ENCODE data around the gene KRTAP1-1. TPM values are rescaled to one million over a fixed set of nuclear protein-coding genes. Genes with fewer than 3 reads are reported as not detected.
"Not testable (repeated sequence)": the region's sequence is repeated elsewhere in the genome, so short reads cannot be mapped to it uniquely, and the experiment has no call there.

KRTAP1-1 gene
- total RNA-seq, 2 donors from 2014 or later = not detected

DNA sequence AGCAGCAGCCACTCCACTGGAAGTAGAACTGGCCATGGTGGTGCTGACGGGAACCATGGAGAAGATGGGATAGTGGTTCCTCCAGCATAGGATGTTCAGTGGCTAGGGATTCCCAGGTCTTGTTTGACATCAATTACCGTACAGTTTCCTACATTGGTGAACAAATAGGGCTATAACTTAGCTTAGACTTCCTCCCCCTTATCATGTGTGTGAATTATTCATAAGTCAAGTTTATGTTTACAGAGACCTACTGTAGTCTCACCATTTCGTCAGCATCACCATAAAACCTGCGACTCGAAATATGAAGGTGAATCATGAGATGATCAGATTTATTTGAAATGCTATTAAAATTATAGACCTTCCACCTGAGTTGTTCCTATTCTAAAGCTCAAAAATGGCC, 17.5 kb upstream of the KRTAP1-1 start:
- no peak overlapping the region for H3K4me3 ChIP-seq
- H3K27me3 ChIP-seq (replicated peaks; ENCODE audit: insufficient read depth) = no peaks in the 10 kb centered on the region
- TF ChIP-seq, protein P1, sequence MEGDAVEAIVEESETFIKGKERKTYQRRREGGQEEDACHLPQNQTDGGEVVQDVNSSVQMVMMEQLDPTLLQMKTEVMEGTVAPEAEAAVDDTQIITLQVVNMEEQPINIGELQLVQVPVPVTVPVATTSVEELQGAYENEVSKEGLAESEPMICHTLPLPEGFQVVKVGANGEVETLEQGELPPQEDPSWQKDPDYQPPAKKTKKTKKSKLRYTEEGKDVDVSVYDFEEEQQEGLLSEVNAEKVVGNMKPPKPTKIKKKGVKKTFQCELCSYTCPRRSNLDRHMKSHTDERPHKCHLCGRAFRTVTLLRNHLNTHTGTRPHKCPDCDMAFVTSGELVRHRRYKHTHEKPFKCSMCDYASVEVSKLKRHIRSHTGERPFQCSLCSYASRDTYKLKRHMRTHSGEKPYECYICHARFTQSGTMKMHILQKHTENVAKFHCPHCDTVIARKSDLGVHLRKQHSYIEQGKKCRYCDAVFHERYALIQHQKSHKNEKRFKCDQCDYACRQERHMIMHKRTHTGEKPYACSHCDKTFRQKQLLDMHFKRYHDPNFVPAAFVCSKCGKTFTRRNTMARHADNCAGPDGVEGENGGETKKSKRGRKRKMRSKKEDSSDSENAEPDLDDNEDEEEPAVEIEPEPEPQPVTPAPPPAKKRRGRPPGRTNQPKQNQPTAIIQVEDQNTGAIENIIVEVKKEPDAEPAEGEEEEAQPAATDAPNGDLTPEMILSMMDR (IDR thresholded peaks at IDR 0.05) = no peak
- no peaks in the 10 kb centered on the region for H3K36me3 ChIP-seq
- H3K4me1 ChIP-seq (ENCODE audit: control insufficient read depth in 1 of 2, low read depth in 2 of 2) = peaks cover 23 to 33% of the 10 kb centered on the region in 2 donors
- no peak overlapping the region for H3K27ac ChIP-seq
- ATAC-seq (ENCODE audit: insufficient number of reproducible peaks, low FRiP score, low read depth) (no peak), DNase-seq (ENCODE audit: low spot score) (no peak)
- no peaks in the 10 kb centered on the region for H3K9me3 ChIP-seq

DNA sequence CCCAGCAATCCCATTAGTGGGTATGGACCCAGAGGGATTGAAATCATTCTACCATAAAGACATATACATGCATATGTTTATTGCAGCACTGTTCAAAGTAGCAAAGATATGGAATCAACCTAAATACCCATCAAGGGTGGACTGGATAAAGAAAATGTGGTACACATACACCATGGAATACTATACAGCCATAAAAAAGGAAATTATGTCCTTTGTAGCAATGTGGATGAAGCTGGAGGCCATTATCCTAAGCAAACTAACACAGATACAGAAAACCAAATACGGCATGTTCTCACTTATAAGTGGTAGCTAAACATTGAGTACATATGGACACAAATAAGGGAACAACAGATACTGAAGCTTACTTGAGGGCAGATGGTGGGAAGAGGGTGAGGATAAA, 16.3 kb upstream of the KRTAP1-1 start:
- Histone ChIP-seq H3K27me3 (replicated peaks; ENCODE audit: insufficient read depth) (no peaks in the 10 kb centered on the region), H3K36me3 (no peaks in the 10 kb centered on the region), H3K4me3 (no peak overlapping the region), H3K4me1 (ENCODE audit: control insufficient read depth in 1 of 2, low read depth in 2 of 2) (peaks cover 17 to 27% of the 10 kb centered on the region in 2 donors), H3K9me3 (no peaks in the 10 kb centered on the region), H3K27ac (no peak overlapping the region)
- TF ChIP-seq, protein P1 (IDR thresholded peaks at IDR 0.05) = no peak
- no peak for ATAC-seq (ENCODE audit: insufficient number of reproducible peaks, low FRiP score, low read depth)
- DNase-seq (ENCODE audit: low spot score) = no peak

DNA sequence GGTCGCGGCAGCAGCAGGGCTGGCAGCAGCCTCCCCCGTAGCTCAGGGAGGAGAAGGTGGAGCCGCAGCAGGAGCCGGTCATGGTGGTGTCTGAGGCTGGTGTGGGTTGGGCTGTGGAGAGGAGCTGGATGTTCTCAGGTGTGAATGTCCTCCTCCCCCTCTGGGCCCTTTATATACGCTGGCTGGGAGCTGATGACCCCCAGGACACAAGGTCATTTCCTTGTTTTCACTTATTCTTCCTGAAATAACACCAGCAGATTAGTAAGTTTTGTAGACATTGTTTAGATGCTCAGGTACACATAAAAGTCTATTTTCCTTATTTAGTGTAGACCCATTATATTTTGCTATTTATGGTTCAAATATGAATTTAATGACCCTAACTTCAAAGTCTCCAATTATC, 13.9 kb upstream of the KRTAP1-1 start, which contains the start of gene KRTAP2-2:
KRTAP2-2 (minus strand) TSS at position 101 of the 400 bp plus-strand sequence; CDS start at position 82, 19 bp downstream.
- not testable (repeated sequence) for DNase-seq (ENCODE audit: low spot score); ATAC-seq (ENCODE audit: insufficient number of reproducible peaks, low FRiP score, low read depth)

DNA sequence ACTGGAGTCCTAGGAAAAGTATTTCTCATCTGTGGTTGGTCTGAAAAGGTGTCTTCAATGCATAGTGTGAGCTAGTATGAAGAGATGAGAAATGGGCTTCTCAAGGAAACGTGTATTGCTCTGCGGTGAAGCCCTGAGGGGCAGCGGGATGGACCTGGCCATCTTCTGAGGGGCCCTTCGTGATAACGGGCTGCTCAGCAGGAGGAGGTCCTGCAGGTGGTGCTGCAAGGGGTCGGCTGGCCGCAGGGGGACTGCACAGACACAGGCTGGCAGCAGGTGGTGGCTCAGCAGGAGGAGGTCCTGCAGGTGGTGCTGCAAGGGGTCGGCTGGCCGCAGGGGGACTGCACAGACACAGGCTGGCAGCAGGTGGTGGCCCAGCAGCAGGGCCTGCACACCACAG, 13.3 kb upstream of the KRTAP1-1 start:
- not testable (repeated sequence) for H3K4me3 ChIP-seq; DNase-seq (ENCODE audit: low spot score); H3K27me3 ChIP-seq (replicated peaks; ENCODE audit: insufficient read depth); H3K27ac ChIP-seq; H3K9me3 ChIP-seq; ATAC-seq (ENCODE audit: insufficient number of reproducible peaks, low FRiP score, low read depth); H3K4me1 ChIP-seq (ENCODE audit: control insufficient read depth in 1 of 2, low read depth in 2 of 2); H3K36me3 ChIP-seq

More for the DNA sequence above, 13.9 kb upstream of the KRTAP1-1 start, which contains the start of gene KRTAP2-2:
- not testable (repeated sequence) for H3K9me3 ChIP-seq; H3K4me1 ChIP-seq (ENCODE audit: control insufficient read depth in 1 of 2, low read depth in 2 of 2); H3K27ac ChIP-seq; H3K27me3 ChIP-seq (replicated peaks; ENCODE audit: insufficient read depth); H3K36me3 ChIP-seq; H3K4me3 ChIP-seq

DNA sequence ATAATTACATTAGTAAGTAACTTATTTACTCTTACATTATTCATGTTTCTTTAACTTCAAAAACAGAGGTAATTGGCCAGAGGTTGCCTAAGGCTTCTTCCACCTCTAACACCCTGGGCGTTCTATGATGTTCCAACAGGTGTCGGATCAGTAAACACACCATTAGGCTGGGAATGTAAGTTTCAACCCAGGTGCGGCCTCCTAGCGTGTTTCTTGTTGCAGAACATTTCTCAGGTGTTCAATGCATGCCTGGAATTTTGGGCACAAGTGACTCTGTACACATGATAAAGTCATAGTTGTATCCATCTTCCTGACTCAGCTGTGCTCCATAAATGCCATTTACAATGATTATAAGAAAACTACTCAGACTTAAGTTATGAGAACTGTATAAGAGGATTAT, 12.8 kb upstream of the KRTAP1-1 start:
- Histone ChIP-seq H3K9me3 (no peaks in the 10 kb centered on the region), H3K36me3 (no peaks in the 10 kb centered on the region), H3K4me1 (ENCODE audit: control insufficient read depth in 1 of 2, low read depth in 2 of 2) (no peaks in the 10 kb centered on the region), H3K4me3 (no peak overlapping the region), H3K27me3 (replicated peaks; ENCODE audit: insufficient read depth) (no peaks in the 10 kb centered on the region), H3K27ac (no peak overlapping the region)
- ATAC-seq (ENCODE audit: insufficient number of reproducible peaks, low FRiP score, low read depth) (no peak), DNase-seq (ENCODE audit: low spot score) (no peak)
- TF ChIP-seq, protein P1 (IDR thresholded peaks at IDR 0.05) = no peak

DNA sequence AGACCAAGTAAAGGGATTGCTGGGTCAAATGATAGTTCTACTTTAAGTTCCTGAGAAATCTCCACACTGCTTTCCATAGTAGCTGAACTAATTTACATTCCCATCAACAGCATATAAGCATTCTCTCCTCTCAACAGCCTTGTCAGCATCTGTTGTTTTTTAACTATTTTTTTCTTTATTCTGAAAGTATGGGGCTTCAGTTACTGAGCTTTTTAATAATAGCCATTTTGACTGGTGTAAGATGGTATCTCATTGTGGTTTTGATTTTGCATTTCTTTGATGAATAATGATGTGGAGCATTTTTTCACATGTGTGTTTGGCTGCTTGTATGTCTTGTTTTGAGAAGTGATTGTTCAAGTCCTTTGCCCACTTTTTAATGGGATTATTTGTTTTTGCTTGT, 11.3 kb upstream of the KRTAP1-1 start:
- Histone ChIP-seq H3K27me3 (replicated peaks; ENCODE audit: insufficient read depth) (no peaks in the 10 kb centered on the region), H3K4me3 (no peak overlapping the region), H3K36me3 (no peaks in the 10 kb centered on the region), H3K27ac (no peak overlapping the region), H3K9me3 (no peaks in the 10 kb centered on the region), H3K4me1 (ENCODE audit: control insufficient read depth in 1 of 2, low read depth in 2 of 2) (no peaks in the 10 kb centered on the region)
- TF ChIP-seq, protein P1 (IDR thresholded peaks at IDR 0.05) = no peak
- no peak for DNase-seq (ENCODE audit: low spot score)
- ATAC-seq (ENCODE audit: insufficient number of reproducible peaks, low FRiP score, low read depth) = no peak
